HG03139 (cell line): ENCODE results near the gene ZNF143.
"Not testable (repeated sequence)": the region's sequence is repeated elsewhere in the genome, so short reads cannot be mapped to it uniquely, and the experiment has no call there.

ENCODE experiments used
- ATAC-seq: cut with Tn5 transposase; IDR thresholded peaks from one replicate; pipeline ENCODE4 v1.9.1; 2021; ENCODE audit not compliant: unreplicated experiment

ZNF143 gene

GRCh38 chr11:9535189-9535781 is 74.5 kb downstream of the ZNF143 start:
- ATAC-seq, result no peak

- ATAC-seq, result no peak
Observed at GRCh38 chr11:9538548-9538947, 77.7 kb downstream of the ZNF143 start.

GRCh38 chr11:9549216-9549615 is 88.4 kb downstream of the ZNF143 start:
- ATAC-seq, result not testable (repeated sequence)

GRCh38 chr11:9550191-9550628 is 89.4 kb downstream of the ZNF143 start:
- ATAC-seq, result no peak

- no peak for ATAC-seq
Observed at GRCh38 chr11:9561279-9561982, 100.6 kb downstream of the ZNF143 start.

- no peak for ATAC-seq
Observed at GRCh38 chr11:9562716-9563115, 101.9 kb downstream of the ZNF143 start.

- ATAC-seq, result no peak
Observed at GRCh38 chr11:9563196-9563730, 102.5 kb downstream of the ZNF143 start.

GRCh38 chr11:9565822-9566560 is 105.2 kb downstream of the ZNF143 start:
- ATAC-seq, result peak; percentile 62

- ATAC-seq, result no peak
Observed at GRCh38 chr11:9566561-9567063, 105.8 kb downstream of the ZNF143 start.

- no peak for ATAC-seq
Observed at GRCh38 chr11:9567401-9567800, 106.6 kb downstream of the ZNF143 start.

- ATAC-seq, result no peak
Observed at GRCh38 chr11:9568161-9568853, 107.5 kb downstream of the ZNF143 start.

- ATAC-seq, result no peak
Observed at GRCh38 chr11:9568854-9569587, 108.2 kb downstream of the ZNF143 start.

GRCh38 chr11:9569588-9570164 is 108.9 kb downstream of the ZNF143 start:
- ATAC-seq, result no peak

- ATAC-seq, result no peak
Observed at GRCh38 chr11:9570313-9571025, 109.7 kb downstream of the ZNF143 start.

GRCh38 chr11:9571071-9571762 is 110.4 kb downstream of the ZNF143 start:
- no peak for ATAC-seq

GRCh38 chr11:9571763-9572115 is 110.9 kb downstream of the ZNF143 start:
- ATAC-seq, result no peak

GRCh38 chr11:9573052-9573774 is 112.4 kb downstream of the ZNF143 start, which contains the start of gene WEE1:
WEE1 (plus strand) TSS chr11:9573670; CDS start chr11:9573934, 264 bp downstream.
- ATAC-seq, result peak; percentile 82
